Mucosa of gallbladder (tissue), 1 donor: ENCODE results near the gene MICAL1. TPM values are rescaled to one million over a fixed set of nuclear protein-coding genes. Genes with fewer than 3 reads are reported as not detected.
"Not testable (repeated sequence)": the region's sequence is repeated elsewhere in the genome, so short reads cannot be mapped to it uniquely, and the experiment has no call there.

Experiments
- DNase-seq: peaks from one replicate; pipeline ENCODE4 v3.0.0-alpha.2; 2020; ENCODE audit warnings: low spot score
- total RNA-seq: library from RNA; stranded (reverse); gene quantifications from one replicate; pipeline ENCODE4 v1.2.1, GENCODE V29; 2021
- donor health status: DM: no; HTN: no; CAD: no.

The MICAL1 gene
- total RNA-seq, 1 donor from 2014 or later: 71.8 TPM

- DNase-seq: no peak
These were observed 22.2 kb upstream of the MICAL1 start for GRCh38 chr6:109477725-109478124.

- DNase-seq: no peak
These were observed 21.6 kb upstream of the MICAL1 start for GRCh38 chr6:109477184-109477583.

- no peak for DNase-seq
These were observed 20.1 kb upstream of the MICAL1 start for GRCh38 chr6:109475625-109476024.

DNA sequence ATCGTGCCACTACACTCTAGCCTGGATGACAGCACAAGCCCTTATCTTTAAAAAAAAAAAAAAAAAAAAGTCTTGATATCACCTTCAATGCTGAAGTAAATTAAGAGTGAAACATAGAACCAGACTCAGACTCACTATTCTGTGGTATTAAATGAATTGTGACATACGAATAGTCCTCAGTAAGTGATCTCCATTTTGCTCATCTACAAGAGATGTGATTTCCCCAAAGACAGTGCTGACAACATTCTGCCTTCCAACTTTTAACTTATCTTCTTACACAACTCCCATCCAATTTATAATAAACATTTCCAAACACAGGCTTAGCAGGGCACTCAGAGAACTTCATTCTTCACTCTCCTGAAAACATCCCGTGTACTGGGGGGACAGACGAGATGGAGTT, 19.4 kb upstream of the MICAL1 start:
- DNase-seq: no peak

- no peak for DNase-seq
These were observed 17.5 kb upstream of the MICAL1 start for GRCh38 chr6:109473120-109473519.

DNA sequence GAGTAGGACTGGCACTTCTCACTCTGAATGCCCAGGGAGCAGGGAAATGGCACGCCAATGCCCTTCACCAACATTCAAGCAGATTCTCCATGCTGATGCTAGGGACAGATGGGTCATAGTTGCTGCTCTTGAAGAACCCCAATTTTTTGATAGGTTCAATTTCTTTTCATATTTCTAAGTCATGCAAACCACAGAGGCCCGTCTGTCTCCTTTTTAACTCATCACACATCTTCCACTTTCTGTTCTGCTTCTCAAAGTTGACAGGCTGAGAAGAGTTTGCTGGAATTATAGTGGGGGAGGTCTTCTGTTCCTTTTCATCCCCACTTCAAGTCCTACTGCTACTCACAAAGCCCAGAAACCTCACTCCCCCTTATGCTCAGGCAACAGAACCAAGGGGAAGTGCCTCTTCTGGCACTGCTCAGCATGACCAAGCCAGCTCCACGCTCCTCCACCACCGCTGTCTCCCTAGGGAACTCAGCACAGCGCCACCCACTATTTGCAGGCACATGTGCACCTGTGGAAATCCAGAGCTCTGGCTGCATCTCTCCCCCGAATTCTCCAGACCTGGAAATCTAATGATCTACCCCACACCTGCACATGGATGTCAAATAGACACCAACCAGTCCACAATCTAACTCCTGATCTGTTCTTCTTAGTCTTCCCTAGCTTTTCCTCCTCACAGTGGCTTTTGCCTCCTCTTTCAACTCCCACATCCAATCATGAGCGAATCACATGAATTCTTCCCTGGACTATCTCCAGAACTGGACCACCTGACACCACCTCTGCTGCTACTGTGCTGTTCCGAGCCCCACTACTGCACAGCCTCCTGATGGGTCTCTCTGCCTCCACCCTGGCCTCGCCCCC, 16.8 kb upstream of the MICAL1 start:
- no peak for DNase-seq

DNA sequence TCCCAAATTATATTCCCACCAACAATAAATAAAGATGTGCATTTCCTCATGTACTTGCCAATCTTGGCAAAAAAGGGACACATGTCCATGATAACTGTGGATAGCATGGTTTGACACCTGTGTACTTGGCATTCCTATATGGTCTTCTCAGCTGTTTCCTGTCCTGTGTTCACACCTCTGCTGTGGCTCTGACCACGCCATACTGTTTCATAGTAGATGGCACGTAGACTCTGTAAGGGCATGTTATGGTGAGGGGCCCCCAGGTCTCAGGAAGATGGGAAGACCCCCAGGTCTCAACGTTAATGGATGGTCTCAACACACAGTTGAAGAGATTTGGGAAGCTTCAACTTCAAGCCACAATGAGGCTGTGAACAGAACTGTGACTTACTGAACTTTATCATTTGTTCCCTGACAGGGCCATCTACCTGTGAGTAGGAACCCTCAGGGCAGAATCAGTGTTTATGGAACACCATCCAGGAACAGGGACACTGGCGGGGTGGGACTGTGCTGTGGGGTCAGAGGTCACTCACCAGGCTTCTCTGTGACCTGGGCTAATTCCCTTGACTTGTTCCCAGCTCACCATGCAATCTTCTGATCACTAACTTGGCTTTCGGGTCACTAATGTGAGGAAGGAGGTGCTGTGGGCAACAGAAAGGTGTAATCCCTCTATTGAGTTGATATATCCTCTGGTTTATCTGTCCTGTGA, 15.7 kb upstream of the MICAL1 start:
- no peak for DNase-seq

- DNase-seq: no peak
These were observed 14.1 kb upstream of the MICAL1 start for GRCh38 chr6:109469591-109470189.

DNA sequence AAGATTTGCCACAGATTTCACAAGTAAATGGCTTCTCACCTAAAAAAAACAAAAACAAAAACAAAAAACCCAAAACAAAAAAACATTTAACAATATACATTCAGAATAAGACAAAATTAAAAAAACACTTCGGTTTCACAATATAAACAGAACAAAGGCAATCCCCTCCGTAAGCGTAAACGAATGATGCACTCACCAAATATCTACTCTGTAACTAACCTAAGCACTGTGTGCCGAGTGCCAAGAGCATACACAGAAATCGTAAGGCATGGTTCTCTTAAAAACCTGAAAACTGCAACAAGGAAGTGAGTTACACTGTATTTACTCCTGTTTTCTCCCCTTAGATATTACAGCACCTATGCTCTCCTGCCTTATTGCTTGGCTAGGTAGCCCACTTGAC, 12.1 kb upstream of the MICAL1 start:
- no peak for DNase-seq

DNA sequence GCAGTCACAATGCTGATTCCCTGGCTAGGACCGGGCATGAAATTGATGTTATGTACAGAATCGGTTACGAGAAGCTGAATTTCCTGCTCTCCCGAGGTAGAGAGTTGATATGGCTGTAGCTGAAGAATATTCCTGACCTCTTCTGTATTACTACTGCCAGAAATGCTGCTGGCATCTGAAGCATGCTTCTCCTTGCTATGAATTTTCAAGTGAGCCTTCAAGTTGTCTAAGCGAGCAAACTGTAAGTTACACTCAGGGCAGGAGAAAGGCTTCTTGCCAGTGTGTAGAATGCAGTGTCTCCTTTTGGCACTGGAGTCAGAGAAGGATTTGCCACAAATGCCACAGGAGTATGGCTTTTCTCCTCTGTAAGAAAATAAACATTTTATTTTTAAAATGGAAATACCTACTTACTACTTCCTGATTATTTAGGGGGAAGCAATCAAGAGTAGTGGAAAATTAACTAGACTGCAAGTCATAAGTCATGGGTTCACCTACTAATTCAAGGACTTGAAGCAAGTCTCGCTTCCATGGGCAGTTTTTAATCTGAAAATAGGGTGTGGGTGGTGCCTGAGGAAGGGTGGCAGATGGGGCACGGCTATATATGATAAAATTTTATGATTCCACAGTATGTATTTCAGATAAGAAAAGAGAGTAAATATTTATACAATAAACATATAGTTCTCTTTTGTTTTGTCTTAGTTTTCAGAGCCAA, 10.8 kb upstream of the MICAL1 start:
- no peak for DNase-seq

DNA sequence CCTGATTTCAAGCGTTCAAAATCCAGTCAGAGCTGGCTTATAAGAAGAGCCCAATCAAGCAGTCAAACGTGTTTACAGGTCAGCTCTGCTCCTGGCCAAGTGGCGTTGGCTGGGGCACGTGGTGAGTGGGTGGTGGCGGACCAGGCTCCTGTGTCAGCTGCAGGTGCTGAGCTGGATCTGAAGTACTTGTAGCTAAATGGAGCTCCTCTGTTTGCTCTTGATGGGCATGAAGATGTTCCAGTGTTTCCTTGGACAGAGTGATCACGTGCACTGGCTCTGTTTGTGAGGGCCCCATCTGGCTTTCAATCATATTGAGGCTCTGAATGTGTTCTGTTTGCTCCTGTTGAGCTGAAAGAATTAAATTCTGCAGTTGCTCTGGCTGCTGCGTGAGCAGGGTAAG, 10.2 kb upstream of the MICAL1 start:
- peak; percentile 53 for DNase-seq

DNA sequence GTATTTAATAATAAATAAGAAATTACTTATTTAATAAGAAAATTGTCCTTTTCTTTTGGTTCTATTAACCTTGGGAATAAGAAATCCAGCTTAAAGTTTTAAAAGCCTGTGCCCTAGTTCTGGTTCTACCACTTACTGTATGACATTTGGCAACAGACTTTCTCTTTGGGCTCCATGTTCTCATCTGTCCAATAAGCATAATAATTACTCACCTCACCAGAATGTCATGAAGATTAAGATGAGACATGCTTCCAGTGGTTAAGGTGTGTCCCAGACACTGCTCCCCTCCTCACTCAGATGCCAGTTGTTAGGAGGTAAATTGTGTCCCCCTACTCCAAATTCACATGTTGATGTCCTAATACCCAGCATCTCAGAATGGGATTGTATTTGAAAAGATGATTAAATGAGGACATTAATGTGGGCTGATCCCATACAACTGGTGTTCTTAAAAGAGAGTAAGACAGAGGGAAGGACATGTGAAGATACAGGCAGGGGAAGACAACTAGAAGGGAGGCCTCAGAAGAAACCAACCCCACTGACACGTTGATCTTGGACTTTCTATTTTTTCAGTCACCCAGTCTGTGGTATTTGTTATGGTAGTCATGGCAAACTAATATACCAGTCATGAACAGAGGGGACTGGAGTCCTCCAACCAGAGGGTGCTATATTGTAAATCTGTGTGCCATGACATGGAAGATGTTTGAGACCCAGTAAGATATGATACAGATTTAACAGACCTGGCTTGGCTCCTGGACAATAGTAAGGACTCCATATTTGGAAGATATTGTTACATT, 6.4 kb upstream of the MICAL1 start:
- DNase-seq: no peak

GRCh38 chr6:109461205-109461604, 5.6 kb upstream of the MICAL1 start:
- not testable (repeated sequence) for DNase-seq

DNA sequence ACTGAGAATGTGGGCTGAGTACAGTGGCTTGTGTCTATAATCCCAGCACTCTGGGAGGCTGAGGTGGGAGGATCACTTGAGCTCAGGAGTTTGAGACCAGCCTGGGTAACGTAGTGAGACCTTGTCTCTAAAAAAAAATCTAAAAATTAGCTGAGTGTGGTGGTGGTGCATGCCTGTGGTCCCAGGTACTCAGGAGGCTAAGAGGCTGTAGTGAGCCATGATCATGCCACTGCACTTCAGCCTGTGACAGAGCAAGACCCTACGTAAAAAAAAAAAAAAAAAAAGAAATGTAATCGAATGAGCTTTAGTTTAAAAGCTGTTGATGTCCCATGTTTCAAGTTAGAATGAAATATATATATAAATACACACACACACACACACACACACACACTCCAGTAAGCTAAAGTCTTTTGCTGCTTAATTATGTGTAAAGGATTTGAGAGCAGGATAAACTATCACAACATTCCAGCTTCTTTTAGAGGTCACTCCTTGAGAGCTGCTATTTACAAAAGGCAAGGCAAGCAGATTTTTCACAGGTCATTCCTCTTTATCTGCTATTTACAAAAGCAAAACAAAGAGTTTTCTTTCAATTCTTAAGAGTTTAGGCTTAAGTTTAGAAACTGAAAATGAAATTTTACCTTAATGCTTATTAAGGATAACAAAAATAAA, 4.7 kb upstream of the MICAL1 start:
- no peak for DNase-seq

GRCh38 chr6:109458774-109459531, 3.4 kb upstream of the MICAL1 start:
- no peak for DNase-seq

DNA sequence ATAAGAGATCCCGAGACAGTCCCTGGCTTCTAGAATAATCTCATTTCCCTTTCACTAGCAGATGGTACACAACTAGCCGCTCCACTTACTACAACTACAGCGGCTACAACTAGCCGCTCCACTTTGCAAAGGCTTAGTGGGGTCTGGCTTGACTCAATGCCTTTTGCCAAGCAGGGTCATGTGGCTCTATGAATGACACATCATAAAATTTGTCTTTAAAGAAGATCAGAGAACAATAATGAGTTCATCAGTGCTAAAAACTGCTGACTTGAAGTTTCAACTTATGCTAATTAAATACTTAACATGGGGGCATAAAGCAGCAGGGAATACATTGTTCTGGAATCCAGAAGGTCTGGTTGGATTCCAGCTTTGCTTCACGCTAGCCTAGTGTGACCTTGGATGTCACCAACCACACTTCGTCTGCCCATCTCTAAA, 2.0 kb upstream of the MICAL1 start:
- DNase-seq: no peak

DNA sequence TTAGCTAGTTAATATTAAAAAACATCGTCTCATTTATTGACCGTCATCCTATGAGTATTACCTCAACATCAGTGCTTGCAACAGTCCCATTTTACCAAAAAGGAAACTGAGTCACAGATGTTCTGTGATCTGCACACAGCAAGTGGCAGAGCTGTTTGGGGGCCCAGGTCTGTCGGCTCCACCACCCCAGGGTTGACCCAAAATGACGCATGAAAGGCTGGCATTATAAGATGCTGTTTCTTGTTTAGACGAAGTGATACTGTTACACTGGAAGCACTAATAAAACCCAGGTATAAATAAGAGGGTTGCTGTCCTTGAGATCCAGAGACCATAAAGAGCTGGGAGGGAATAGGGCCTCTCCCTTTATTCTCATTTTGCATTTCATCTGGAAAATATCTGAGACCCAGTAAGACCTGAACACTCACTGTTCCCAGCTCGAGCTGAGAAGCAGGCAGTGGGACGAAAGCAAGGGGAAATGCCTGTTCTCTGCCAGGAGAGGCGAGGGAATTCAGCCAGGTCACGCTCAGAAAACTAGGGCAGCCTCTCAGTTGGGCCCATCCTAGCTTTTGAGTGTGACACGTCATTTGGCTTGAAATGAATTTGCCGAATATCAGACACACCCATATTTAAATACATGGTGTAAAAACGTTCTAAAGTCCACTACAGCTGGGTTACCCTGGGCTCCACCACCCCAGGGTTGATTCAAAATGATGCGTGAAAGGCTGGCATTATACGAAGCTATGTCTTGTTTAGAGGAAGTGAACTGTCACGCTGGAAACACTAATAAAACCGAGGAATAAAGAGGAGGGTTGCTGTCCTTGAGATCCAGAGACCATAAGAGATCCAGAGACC, 1.4 kb upstream of the MICAL1 start:
- DNase-seq: no peak

DNA sequence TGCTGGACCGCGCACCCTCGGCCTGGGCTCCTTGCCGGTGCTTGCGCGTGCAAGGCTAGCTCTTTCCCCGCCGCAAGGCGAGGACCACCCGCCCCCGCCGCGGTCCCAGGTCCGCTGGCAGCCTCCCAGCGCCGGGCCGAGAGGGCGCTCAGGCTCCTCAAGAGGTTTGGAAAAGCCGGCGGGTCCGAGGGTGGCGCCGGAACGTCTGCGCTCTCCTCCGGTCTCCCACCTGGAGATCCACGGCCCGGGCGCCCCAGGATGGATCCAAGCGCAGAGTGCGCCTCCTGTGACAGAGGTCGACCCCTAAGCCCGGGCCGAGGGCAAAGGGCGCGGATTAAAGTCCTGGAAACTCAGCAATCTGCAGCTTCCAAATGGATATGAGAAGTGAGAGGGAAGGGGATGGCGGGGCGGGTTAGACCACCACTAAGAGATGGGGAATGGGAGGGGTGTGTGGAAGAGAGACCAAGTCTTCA, 575 bp upstream of the MICAL1 start:
- no peak for DNase-seq
